H9 (cell line): Measurements from ENCODE around the gene DHRS7B. TPM values are rescaled to one million over a fixed set of nuclear protein-coding genes. Genes with fewer than 3 reads are reported as not detected.

ENCODE experiments used
- DNase-seq: peaks from one replicate; pipeline ENCODE4 v3.0.0-alpha.2; 2017
- H2AFZ ChIP-seq: one replicate; pipeline ENCODE4 v1.6.1; 2013; ENCODE audit warnings: mild to moderate bottlenecking, low read length, control low read depth, moderate library complexity
- H2AK5ac ChIP-seq: 2 replicates; pipeline ENCODE4 v1.6.1; 2013; ENCODE audit warnings: low read length, control low read depth, mixed read lengths; ENCODE audit not compliant: insufficient read length
- H2BK120ac ChIP-seq: one replicate; pipeline ENCODE4 v1.6.1; 2013; ENCODE audit warnings: low read depth, mild to moderate bottlenecking, low read length, control low read depth, inconsistent platforms; ENCODE audit not compliant: poor library complexity, severe bottlenecking
- H2BK12ac ChIP-seq: 2 replicates; pipeline ENCODE4 v1.6.1; 2013; ENCODE audit warnings: low read length, control low read depth, mixed read lengths, low read depth; ENCODE audit not compliant: insufficient read length
- H2BK15ac ChIP-seq: 2 replicates; pipeline ENCODE4 v1.6.1; 2013; ENCODE audit warnings: low read depth, low read length, control low read depth
- H2BK20ac ChIP-seq: one replicate; pipeline ENCODE4 v1.6.1; 2013; ENCODE audit warnings: low read depth, mild to moderate bottlenecking, low read length, control low read depth, inconsistent platforms; ENCODE audit not compliant: poor library complexity, severe bottlenecking
- H2BK5ac ChIP-seq: 2 replicates; pipeline ENCODE4 v1.6.1; 2013; ENCODE audit warnings: low read length, control low read depth, mixed read lengths; ENCODE audit not compliant: insufficient read length
- H3K14ac ChIP-seq: 2 replicates; pipeline ENCODE4 v1.6.1; 2013; ENCODE audit warnings: low read length, control low read depth; ENCODE audit not compliant: insufficient read depth
- H3K18ac ChIP-seq: 2 replicates; pipeline ENCODE4 v1.6.1; 2013; ENCODE audit warnings: low read depth, mild to moderate bottlenecking, mixed read lengths, low read length, control low read depth; ENCODE audit not compliant: insufficient read length
- H3K23ac ChIP-seq: 2 replicates; pipeline ENCODE4 v1.6.1; 2013; ENCODE audit warnings: low read length, control low read depth, mixed read lengths, low read depth; ENCODE audit not compliant: insufficient read length
- H3K23me2 ChIP-seq: 2 replicates; pipeline ENCODE4 v1.6.1; 2013; ENCODE audit warnings: low read depth, mild to moderate bottlenecking, mixed read lengths, low read length, control low read depth; ENCODE audit not compliant: insufficient read length, poor library complexity, severe bottlenecking
- H3K27ac ChIP-seq: 2 replicates; pipeline ENCODE4 v1.5.1; 2013; ENCODE audit warnings: low read length, control low read depth, mixed read lengths, low read depth; ENCODE audit not compliant: insufficient read length
- H3K27me3 ChIP-seq: 2 replicates; pipeline ENCODE4 v1.6.1; 2013; ENCODE audit warnings: low read length, control low read depth, inconsistent platforms; ENCODE audit not compliant: insufficient read depth
- H3K4ac ChIP-seq: 2 replicates; pipeline ENCODE4 v1.6.1; 2013; ENCODE audit warnings: low read depth, mild to moderate bottlenecking, control low read depth, inconsistent platforms, low read length, moderate library complexity
- H3K4me1 ChIP-seq: 2 replicates; pipeline ENCODE4 v1.6.1; 2013; ENCODE audit warnings: low read length, control low read depth, inconsistent platforms; ENCODE audit not compliant: insufficient read depth
- H3K4me2 ChIP-seq: 2 replicates; pipeline ENCODE4 v1.6.1; 2013; ENCODE audit warnings: low read length, control low read depth, mixed read lengths; ENCODE audit not compliant: insufficient read length, insufficient read depth
- H3K56ac ChIP-seq: 2 replicates; pipeline ENCODE4 v1.6.1; 2013; ENCODE audit warnings: low read depth, mild to moderate bottlenecking, mixed read lengths, low read length, control low read depth; ENCODE audit not compliant: insufficient read length
- H3K79me1 ChIP-seq: 2 replicates; pipeline ENCODE4 v1.6.1; 2013; ENCODE audit warnings: low read depth, mild to moderate bottlenecking, moderate library complexity, low read length, control low read depth, inconsistent platforms; ENCODE audit not compliant: insufficient read depth, poor library complexity, severe bottlenecking
- H3K79me2 ChIP-seq: 2 replicates; pipeline ENCODE4 v1.6.1; 2013; ENCODE audit warnings: low read length, control low read depth, inconsistent platforms; ENCODE audit not compliant: insufficient read depth
- H3K9ac ChIP-seq: 2 replicates; pipeline ENCODE4 v1.6.1; 2013; ENCODE audit warnings: low read length, control low read depth, mixed read lengths; ENCODE audit not compliant: insufficient read length; ENCODE audit errors: extremely low read depth
- H3K9me3 ChIP-seq: one replicate; pipeline ENCODE4 v1.6.1; 2013; ENCODE audit warnings: low read depth, low read length, inconsistent platforms; ENCODE audit not compliant: control insufficient read depth
- H3T11ph ChIP-seq: one replicate; pipeline ENCODE4 v1.6.1; 2013; ENCODE audit warnings: mild to moderate bottlenecking, low read length, control low read depth, inconsistent platforms
- H4K20me1 ChIP-seq: one replicate; pipeline ENCODE4 v1.6.1; 2013; ENCODE audit not compliant: control insufficient read depth, insufficient read length, insufficient read depth
- H4K5ac ChIP-seq: 2 replicates; pipeline ENCODE4 v1.6.1; 2013; ENCODE audit warnings: low read depth, mild to moderate bottlenecking, mixed read lengths, low read length, control low read depth; ENCODE audit not compliant: insufficient read length
- H4K8ac ChIP-seq: replicated peaks from 2 replicates; pipeline ENCODE4 v1.6.1; 2013; ENCODE audit warnings: low read length, control low read depth, mixed read lengths, low read depth; ENCODE audit not compliant: insufficient read length
- H4K91ac ChIP-seq: 2 replicates; pipeline ENCODE4 v1.6.1; 2013; ENCODE audit warnings: low read depth, mild to moderate bottlenecking, moderate library complexity, mixed read lengths, low read length, control low read depth; ENCODE audit not compliant: insufficient read length
- H3K27ac Mint-ChIP-seq, 3 experiments: 2 replicates in 2 of 3; 3 replicates in 1 of 3; pipeline ENCODE4 v1.8.0; 2020 to 2021; ENCODE audit warnings: mixed read lengths in 3 of 3, mild to moderate bottlenecking in 1 of 3, moderate library complexity in 1 of 3
- H3K27me3 Mint-ChIP-seq: 2 replicates; pipeline ENCODE4 v1.8.0; 2021; ENCODE audit warnings: low read depth, mild to moderate bottlenecking, moderate library complexity, mixed read lengths
- H3K36me3 Mint-ChIP-seq, 3 experiments: 2 replicates in 2 of 3; 3 replicates in 1 of 3; pipeline ENCODE4 v1.8.0; 2020 to 2021; ENCODE audit warnings: low read depth in 3 of 3, mixed read lengths in 3 of 3; ENCODE audit not compliant: insufficient read depth in 1 of 3
- H3K4me1 Mint-ChIP-seq, 2 experiments: 2 replicates each; pipeline ENCODE4 v1.8.0; 2020; ENCODE audit warnings: mixed read lengths in 2 of 2
- H3K4me3 Mint-ChIP-seq, 2 experiments: 2 replicates in 1 of 2; 3 replicates in 1 of 2; pipeline ENCODE4 v1.8.0; 2020 to 2021; ENCODE audit warnings: mild to moderate bottlenecking in 2 of 2, mixed read lengths in 2 of 2, moderate library complexity in 1 of 2
- H3K9me3 Mint-ChIP-seq, 2 experiments: 2 replicates in 1 of 2; 3 replicates in 1 of 2; pipeline ENCODE4 v1.8.0; 2020; ENCODE audit warnings: mild to moderate bottlenecking in 2 of 2, mixed read lengths in 2 of 2, moderate library complexity in 1 of 2
- WGBS: extraction: QIAGEN DNeasy Blood & Tissue Kit; methylation state at CpG from one replicate; pipeline ENCODE4 v1.1.7; 2013; ENCODE audit warnings: missing lambda C conversion rate, low lambda C conversion rate, mixed read lengths; ENCODE audit not compliant: insufficient read length; ENCODE audit errors: extremely low coverage; 5-methylcytosine and 5-hydroxymethylcytosine counted together
- total RNA-seq: library from RNA; stranded (reverse); gene quantifications from 2 replicates; pipeline ENCODE4 v1.2.1, GENCODE V29; 2021
- TF ChIP-seq, protein P1 (sequence below): fragments of 200-600 bp; sonication (generic); conservative IDR thresholded peaks from 3 replicates; pipeline ENCODE4 v1.8.0; 2021; ENCODE audit warnings: antibody characterized with exemption, mild to moderate bottlenecking

The DHRS7B gene
- total RNA-seq, 1 experiment from 2014 or later = 20.3 TPM

DNA sequence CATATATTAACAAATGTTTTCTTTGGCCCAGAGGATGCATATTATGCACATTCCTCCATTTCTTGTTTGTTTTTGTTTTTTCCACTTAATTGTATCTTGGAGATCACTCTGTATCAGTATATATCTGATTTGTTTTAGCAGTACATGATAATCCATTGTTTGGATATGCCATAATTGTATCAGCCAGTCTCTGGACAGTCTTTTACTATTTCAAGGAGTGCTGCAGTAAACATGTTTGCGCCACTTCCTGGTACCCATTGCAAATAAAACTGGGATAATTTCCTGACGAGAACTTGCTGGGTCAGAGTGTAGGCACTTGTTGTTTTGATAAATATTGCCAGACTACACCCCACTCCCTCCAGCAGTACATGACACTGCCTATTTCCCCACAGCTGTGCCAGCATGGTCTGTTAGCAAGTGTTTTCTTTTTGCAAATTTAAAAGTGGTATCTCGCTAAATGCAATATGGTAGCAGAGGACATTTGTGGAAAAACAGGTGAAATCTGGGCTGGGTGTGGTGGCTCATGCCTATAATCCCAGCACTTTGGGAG is 92.1 kb downstream of the DHRS7B start:
- Histone ChIP-seq H3K4me1 (peaks cover 2% of the 10 kb centered on the region; the same call in 1 of the 2 replicates), H3K23me2 (peaks cover 9% of the 10 kb centered on the region), H2BK12ac (no peak overlapping the region), H2BK20ac (no peak overlapping the region), H3K4me2 (no peak overlapping the region), H4K91ac (no peak overlapping the region), H2BK120ac (no peak overlapping the region), H3K79me2 (no peaks in the 10 kb centered on the region), H3K79me1 (no peaks in the 10 kb centered on the region), H2AFZ (no peak overlapping the region), H3K27ac (no peak overlapping the region), H4K8ac (no peak overlapping the region), H2BK5ac (no peak overlapping the region), H3K14ac (no peak overlapping the region), H4K5ac (no peak overlapping the region), H4K20me1 (no peaks in the 10 kb centered on the region), H3K4ac (no peak overlapping the region), H3K23ac (no peak overlapping the region), H3K9me3 (no peaks in the 10 kb centered on the region), H3K27me3 (no peaks in the 10 kb centered on the region), H3K56ac (no peak overlapping the region), H3T11ph (no peak overlapping the region), H3K9ac (no peak overlapping the region), H2BK15ac (no peak overlapping the region), H3K18ac (no peak overlapping the region), H2AK5ac (no peak overlapping the region)
- Mint-ChIP-seq H3K4me1 (peaks cover 35 to 36% of the 10 kb centered on the region in 2 experiments), H3K9me3 (0 out of 5 replicates have a peak, but pooled peaks cover 0 to 3% of the 10 kb centered on the region in 2 experiments), H3K4me3 (no peak overlapping the region), H3K27ac (no peak overlapping the region), H3K27me3 (peaks cover under 1% of the 10 kb centered on the region), H3K36me3 (peaks cover 0 to 15% (median 11%) of the 10 kb centered on the region in 3 experiments; a peak in 3 of 7 replicates)
- TF ChIP-seq, protein P1, sequence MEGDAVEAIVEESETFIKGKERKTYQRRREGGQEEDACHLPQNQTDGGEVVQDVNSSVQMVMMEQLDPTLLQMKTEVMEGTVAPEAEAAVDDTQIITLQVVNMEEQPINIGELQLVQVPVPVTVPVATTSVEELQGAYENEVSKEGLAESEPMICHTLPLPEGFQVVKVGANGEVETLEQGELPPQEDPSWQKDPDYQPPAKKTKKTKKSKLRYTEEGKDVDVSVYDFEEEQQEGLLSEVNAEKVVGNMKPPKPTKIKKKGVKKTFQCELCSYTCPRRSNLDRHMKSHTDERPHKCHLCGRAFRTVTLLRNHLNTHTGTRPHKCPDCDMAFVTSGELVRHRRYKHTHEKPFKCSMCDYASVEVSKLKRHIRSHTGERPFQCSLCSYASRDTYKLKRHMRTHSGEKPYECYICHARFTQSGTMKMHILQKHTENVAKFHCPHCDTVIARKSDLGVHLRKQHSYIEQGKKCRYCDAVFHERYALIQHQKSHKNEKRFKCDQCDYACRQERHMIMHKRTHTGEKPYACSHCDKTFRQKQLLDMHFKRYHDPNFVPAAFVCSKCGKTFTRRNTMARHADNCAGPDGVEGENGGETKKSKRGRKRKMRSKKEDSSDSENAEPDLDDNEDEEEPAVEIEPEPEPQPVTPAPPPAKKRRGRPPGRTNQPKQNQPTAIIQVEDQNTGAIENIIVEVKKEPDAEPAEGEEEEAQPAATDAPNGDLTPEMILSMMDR = no peak
- no peak for DNase-seq
- WGBS = no CpG with 5 or more reads among the region's 3 CpGs
